ENCODE data around the gene KIF19. TPM values are rescaled to one million over a fixed set of nuclear protein-coding genes. Genes with fewer than 3 reads are reported as not detected.

Gene KIF19
- total RNA-seq, 1 experiment from 2014 or later: not detected

- Histone ChIP-seq H3F3A (ENCODE audit: low read length, unreplicated experiment) (no peaks in the 10 kb centered on the region), H3K4me2 (ENCODE audit: low read length) (no peak overlapping the region), H3K9ac (ENCODE audit: low read length) (no peak overlapping the region), H3K4me3 (ENCODE audit: low read length) (no peak overlapping the region), H2AFZ (ENCODE audit: low read length) (no peak overlapping the region), H3K27ac (ENCODE audit: low read length) (no peak overlapping the region), H3K4me1 (ENCODE audit: insufficient read depth, low read length) (no peaks in the 10 kb centered on the region), H3K27me3 (ENCODE audit: low read length) (peaks cover 34% of the 10 kb centered on the region), H3K36me3 (ENCODE audit: low read depth, low read length) (no peaks in the 10 kb centered on the region), H3K9me2 (replicated peaks; ENCODE audit: low read length) (no peaks in the 10 kb centered on the region), H3K9me3 (ENCODE audit: low read length) (no peaks in the 10 kb centered on the region), H4K20me1 (ENCODE audit: low read length) (no peaks in the 10 kb centered on the region), H3K79me2 (ENCODE audit: low read length) (no peaks in the 10 kb centered on the region)
- TF ChIP-seq EZH2phosphoT487 (IDR thresholded peaks at IDR 0.05; ENCODE audit: borderline replicate concordance, low read length) (no peak), EZH2 (IDR thresholded peaks at IDR 0.05; ENCODE audit: low read length, unreplicated experiment) (no peak), CTCF (conservative IDR thresholded peaks at IDR 0.05; ENCODE audit: low read depth, low read length) (no peak)
- intact Hi-C loops (cut with micrococcal nuclease): no loop called here
- BruUV-seq (replicated peaks): no TSS peak
- ChIA-PET POLR2A (ENCODE audit: unreplicated experiment) (no interaction called here), CTCF (no interaction called here)
- DNase-seq (no peak), ATAC-seq (no peak)
These were observed 48.0 kb downstream of the KIF19 start for GRCh38 chr17:74373838-74374606.

- H3K4me1 ChIP-seq (ENCODE audit: insufficient read depth, low read length): peaks cover 4% of the 10 kb centered on the region
- ChIA-PET POLR2A (ENCODE audit: unreplicated experiment) (no interaction called here), CTCF (no interaction called here)
- no peak overlapping the region for H3K4me3 ChIP-seq (ENCODE audit: low read length)
- no peak overlapping the region for H3K9ac ChIP-seq (ENCODE audit: low read length)
- H3K27me3 ChIP-seq (ENCODE audit: low read length): peaks cover 34% of the 10 kb centered on the region
- DNase-seq (no peak), ATAC-seq (no peak)
- no peaks in the 10 kb centered on the region for H3F3A ChIP-seq (ENCODE audit: low read length, unreplicated experiment)
- BruUV-seq (replicated peaks): no TSS peak
- H3K9me3 ChIP-seq (ENCODE audit: low read length): no peaks in the 10 kb centered on the region
- intact Hi-C loops (cut with micrococcal nuclease): no loop called here
- H2AFZ ChIP-seq (ENCODE audit: low read length): no peak overlapping the region
- H4K20me1 ChIP-seq (ENCODE audit: low read length): no peaks in the 10 kb centered on the region
- H3K4me2 ChIP-seq (ENCODE audit: low read length): no peak overlapping the region
- H3K79me2 ChIP-seq (ENCODE audit: low read length): no peaks in the 10 kb centered on the region
- H3K9me2 ChIP-seq (replicated peaks; ENCODE audit: low read length): no peaks in the 10 kb centered on the region
- H3K36me3 ChIP-seq (ENCODE audit: low read depth, low read length): no peaks in the 10 kb centered on the region
- no peak for TF ChIP-seq CTCF (conservative IDR thresholded peaks at IDR 0.05; ENCODE audit: low read depth, low read length)
- TF ChIP-seq EZH2phosphoT487 (IDR thresholded peaks at IDR 0.05; ENCODE audit: borderline replicate concordance, low read length): no peak
- no peak for TF ChIP-seq EZH2 (IDR thresholded peaks at IDR 0.05; ENCODE audit: low read length, unreplicated experiment)
- H3K27ac ChIP-seq (ENCODE audit: low read length): no peak overlapping the region
These were observed 48.8 kb downstream of the KIF19 start for GRCh38 chr17:74374858-74375257.

GRCh38 chr17:74379495-74380085, 53.6 kb downstream of the KIF19 start:
- H3K4me3 ChIP-seq (ENCODE audit: low read length): peak overlapping the region; percentile 49

More at GRCh38 chr17:74379495-74380085, 53.6 kb downstream of the KIF19 start:
- BruUV-seq (replicated peaks): no TSS peak
- H3K4me2 ChIP-seq (ENCODE audit: low read length): peak overlapping the region; percentile 79
- peak overlapping the region; percentile 73 for H2AFZ ChIP-seq (ENCODE audit: low read length)
- H3K36me3 ChIP-seq (ENCODE audit: low read depth, low read length): no peaks in the 10 kb centered on the region
- H3K4me1 ChIP-seq (ENCODE audit: insufficient read depth, low read length): peaks cover 19% of the 10 kb centered on the region
- H3K27me3 ChIP-seq (ENCODE audit: low read length): peaks cover 22% of the 10 kb centered on the region
- H4K20me1 ChIP-seq (ENCODE audit: low read length): no peaks in the 10 kb centered on the region
- ChIA-PET POLR2A (ENCODE audit: unreplicated experiment) (interaction anchor here (0.5 to 1.0 kb wide), 3 partner anchors 51 to 84 kb away, joined by 4 to 24 read pairs (median 4); no protein-coding TSS in a partner anchor), CTCF (interaction anchor here (0.6 to 3.0 kb wide), 14 partner anchors 12 to 153 kb away, joined by 3 to 47 read pairs (median 5); partner anchors contain the start of gene GPR142)
- H3K9me3 ChIP-seq (ENCODE audit: low read length): no peaks in the 10 kb centered on the region
- H3K27ac ChIP-seq (ENCODE audit: low read length): no peak overlapping the region
- intact Hi-C loops (cut with micrococcal nuclease): loop anchor here (1.0 kb wide), 4 partner anchors 51 to 154 kb away; no protein-coding TSS in a partner anchor
- H3K9me2 ChIP-seq (replicated peaks; ENCODE audit: low read length): no peaks in the 10 kb centered on the region
- TF ChIP-seq CTCF (conservative IDR thresholded peaks at IDR 0.05; ENCODE audit: low read depth, low read length): peak; percentile 97
- no peak for TF ChIP-seq EZH2 (IDR thresholded peaks at IDR 0.05; ENCODE audit: low read length, unreplicated experiment)
- no peak overlapping the region for H3K9ac ChIP-seq (ENCODE audit: low read length)
- no peaks in the 10 kb centered on the region for H3F3A ChIP-seq (ENCODE audit: low read length, unreplicated experiment)
- H3K79me2 ChIP-seq (ENCODE audit: low read length): no peaks in the 10 kb centered on the region
- DNase-seq (peak; percentile 92), ATAC-seq (peak; percentile 83)
